HG02798 (cell line): ENCODE measurements around the gene WWP2.
A peak's percentile ranks its signal among the peaks of the same experiment; 100 is the strongest.
"Not testable (repeated sequence)": the region's sequence is repeated elsewhere in the genome, so short reads cannot be mapped to it uniquely, and the experiment has no call there.

Experiments used
- ATAC-seq: cut with Tn5 transposase; IDR thresholded peaks from one replicate; pipeline ENCODE4 v1.9.1; 2021; ENCODE audit warnings: mild to moderate bottlenecking; ENCODE audit not compliant: unreplicated experiment, poor library complexity

The WWP2 gene

GRCh38 chr16:69761983-69762813 is at the start of gene WWP2:
WWP2 (plus strand) TSS chr16:69762332; CDS start chr16:69787011, 24,679 bp downstream.
- peak; percentile 93 for ATAC-seq

GRCh38 chr16:69712914-69713581 is 49.1 kb upstream of the WWP2 start:
- ATAC-seq, result no peak

GRCh38 chr16:69717066-69717465 is 45.1 kb upstream of the WWP2 start:
- ATAC-seq, result no peak

- ATAC-seq, result no peak
Observed at GRCh38 chr16:69718111-69718764, 43.9 kb upstream of the WWP2 start.

GRCh38 chr16:69720822-69721430 is 41.2 kb upstream of the WWP2 start:
- no peak for ATAC-seq

- ATAC-seq, result no peak
Observed at GRCh38 chr16:69721441-69721957, 40.6 kb upstream of the WWP2 start.

GRCh38 chr16:69724414-69724873 is 37.7 kb upstream of the WWP2 start:
- ATAC-seq, result no peak

GRCh38 chr16:69724981-69725479 is 37.1 kb upstream of the WWP2 start:
- ATAC-seq, result no peak

GRCh38 chr16:69725480-69726312 is 36.4 kb upstream of the WWP2 start:
- ATAC-seq, result no peak

- ATAC-seq, result peak; percentile 99
Observed at GRCh38 chr16:69726313-69727060, 35.6 kb upstream of the WWP2 start, which contains the start of gene NQO1. NQO1 (minus strand) TSS chr16:69726560; CDS start chr16:69726439, 121 bp downstream.

GRCh38 chr16:69727916-69728270 is 34.2 kb upstream of the WWP2 start:
- ATAC-seq, result no peak

- ATAC-seq, result not testable (repeated sequence)
Observed at GRCh38 chr16:69729030-69729429, 33.1 kb upstream of the WWP2 start.

- ATAC-seq, result not testable (repeated sequence)
Observed at GRCh38 chr16:69731280-69731679, 30.9 kb upstream of the WWP2 start.

- ATAC-seq, result no peak
Observed at GRCh38 chr16:69732101-69732500, 30.0 kb upstream of the WWP2 start.

- ATAC-seq, result no peak
Observed at GRCh38 chr16:69741519-69741918, 20.6 kb upstream of the WWP2 start.

GRCh38 chr16:69741951-69742904 is 19.9 kb upstream of the WWP2 start:
- no peak for ATAC-seq
